Mesenchymal stem cell (in vitro differentiated cells and primary cell): ENCODE measurements around the gene PRKCA.
A peak's percentile ranks its signal among the peaks of the same experiment; 100 is the strongest.

Experiments
- DNase-seq: peaks from one replicate; pipeline ENCODE4 v3.0.0-alpha.2; 2013
- H2AFZ ChIP-seq: one replicate; pipeline ENCODE4 v1.6.1; 2013; ENCODE audit warnings: low read depth, mild to moderate bottlenecking, control low read depth, inconsistent platforms, low read length, moderate library complexity
- H2AK5ac ChIP-seq: 2 replicates; pipeline ENCODE4 v1.6.1; 2013; ENCODE audit warnings: low read length, moderate library complexity, mild to moderate bottlenecking, inconsistent platforms; ENCODE audit not compliant: severe bottlenecking
- H2BK120ac ChIP-seq: one replicate; pipeline ENCODE4 v1.6.1; 2013; ENCODE audit warnings: low read depth, mild to moderate bottlenecking, inconsistent platforms, low read length, moderate library complexity
- H2BK12ac ChIP-seq, 2 experiments: one replicate each; pipeline ENCODE4 v1.6.1; 2013; ENCODE audit warnings: inconsistent platforms in 2 of 2, low read length in 2 of 2, mild to moderate bottlenecking in 2 of 2, moderate library complexity in 2 of 2, control low read depth in 1 of 2
- H2BK15ac ChIP-seq: one replicate; pipeline ENCODE4 v1.6.1; 2013; ENCODE audit warnings: mild to moderate bottlenecking, low read depth, inconsistent platforms; ENCODE audit not compliant: poor library complexity, severe bottlenecking
- H2BK5ac ChIP-seq: 2 replicates; pipeline ENCODE4 v1.6.1; 2013; ENCODE audit warnings: low read depth, mild to moderate bottlenecking, low read length, control low read depth, inconsistent platforms; ENCODE audit not compliant: poor library complexity, severe bottlenecking
- H3K14ac ChIP-seq, 2 experiments: one replicate each; pipeline ENCODE4 v1.6.1; 2013; ENCODE audit warnings: inconsistent platforms in 2 of 2, low read length in 2 of 2, control low read depth in 1 of 2, mild to moderate bottlenecking in 1 of 2, moderate library complexity in 1 of 2
- H3K18ac ChIP-seq, 2 experiments: one replicate each; pipeline ENCODE4 v1.6.1; 2013; ENCODE audit warnings: inconsistent platforms in 2 of 2, low read length in 2 of 2, control low read depth in 1 of 2, low read depth in 1 of 2, mild to moderate bottlenecking in 1 of 2
- H3K23ac ChIP-seq, 2 experiments: one replicate each; pipeline ENCODE4 v1.6.1; 2013; ENCODE audit warnings: inconsistent platforms in 2 of 2, low read length in 2 of 2, mild to moderate bottlenecking in 2 of 2, moderate library complexity in 2 of 2, control low read depth in 1 of 2
- H3K27ac ChIP-seq: 2 replicates; pipeline ENCODE4 v1.5.1; 2013; ENCODE audit warnings: mild to moderate bottlenecking, moderate library complexity, low read length, control low read depth, inconsistent platforms; ENCODE audit not compliant: poor library complexity, severe bottlenecking
- H3K27me3 ChIP-seq, 2 experiments: 2 replicates each; pipeline versions ENCODE4 v1.6.1 to v1.7.0; 2013; ENCODE audit warnings: low read length in 2 of 2, mild to moderate bottlenecking in 2 of 2, moderate library complexity in 2 of 2, control low read depth in 1 of 2, inconsistent platforms in 1 of 2; ENCODE audit not compliant: control insufficient read depth in 1 of 2, insufficient read depth in 1 of 2
- H3K36me3 ChIP-seq, 2 experiments: 2 replicates each; pipeline versions ENCODE4 v1.6.1 to v1.7.0; 2013; ENCODE audit warnings: low read length in 2 of 2, control low read depth in 1 of 2, inconsistent platforms in 1 of 2, low read depth in 1 of 2, mild to moderate bottlenecking in 1 of 2; ENCODE audit not compliant: insufficient read depth in 2 of 2, control insufficient read depth in 1 of 2
- H3K4ac ChIP-seq, 2 experiments: one replicate each; pipeline ENCODE4 v1.6.1; 2013; ENCODE audit warnings: inconsistent platforms in 2 of 2, low read length in 2 of 2, mild to moderate bottlenecking in 2 of 2, moderate library complexity in 2 of 2, control low read depth in 1 of 2, low read depth in 1 of 2
- H3K4me1 ChIP-seq: 2 replicates; pipeline ENCODE4 v1.6.1; 2013; ENCODE audit warnings: low read depth, low read length, control low read depth; ENCODE audit not compliant: control insufficient read depth, insufficient read depth
- H3K4me2 ChIP-seq: 2 replicates; pipeline ENCODE4 v1.6.1; 2013; ENCODE audit warnings: low read length, mild to moderate bottlenecking, inconsistent platforms; ENCODE audit not compliant: poor library complexity, severe bottlenecking
- H3K4me3 ChIP-seq, 2 experiments: 2 replicates each; pipeline versions ENCODE4 v1.5.1 to v1.7.0; 2013; ENCODE audit warnings: low read length in 2 of 2, mild to moderate bottlenecking in 2 of 2, control low read depth in 1 of 2, low read depth in 1 of 2; ENCODE audit not compliant: insufficient read depth in 1 of 2
- H3K79me1 ChIP-seq: replicated peaks from 2 replicates; pipeline ENCODE4 v1.6.1; 2013; ENCODE audit warnings: mild to moderate bottlenecking, control low read depth, low read length, inconsistent platforms; ENCODE audit not compliant: poor library complexity, severe bottlenecking
- H3K9ac ChIP-seq: 2 replicates; pipeline ENCODE4 v1.7.0; 2013; ENCODE audit warnings: mild to moderate bottlenecking, low read length, moderate library complexity
- H3K9me3 ChIP-seq: 2 replicates; pipeline ENCODE4 v1.7.0; 2013; ENCODE audit warnings: mild to moderate bottlenecking, low read length; ENCODE audit not compliant: control insufficient read depth
- H4K8ac ChIP-seq: one replicate; pipeline ENCODE4 v1.6.1; 2013; ENCODE audit warnings: inconsistent platforms, mild to moderate bottlenecking, low read length, moderate library complexity
- H4K91ac ChIP-seq: one replicate; pipeline ENCODE4 v1.6.1; 2013; ENCODE audit warnings: mild to moderate bottlenecking, low read length, inconsistent platforms
- WGBS: methylation state at CpG from one replicate; pipeline ENCODE4 v1.1.7; 2013; ENCODE audit warnings: mixed read lengths; 5-methylcytosine and 5-hydroxymethylcytosine counted together

Gene PRKCA

GRCh38 chr17:66701462-66701861 lies 399.0 kb downstream of the PRKCA start:
- H3K4me1 ChIP-seq = peaks cover 1% of the 10 kb centered on the region
- no peak overlapping the region for H3K4me2 ChIP-seq
- no peak overlapping the region for H3K14ac ChIP-seq
- no peak overlapping the region for H3K4ac ChIP-seq
- H3K27me3 ChIP-seq = no peaks in the 10 kb centered on the region
- H3K23ac ChIP-seq = no peak overlapping the region
- H2AK5ac ChIP-seq = no peak overlapping the region
- H3K9me3 ChIP-seq = no peaks in the 10 kb centered on the region
- no peak overlapping the region for H3K4me3 ChIP-seq
- no peak overlapping the region for H2BK15ac ChIP-seq
- no peak overlapping the region for H3K27ac ChIP-seq
- no peak overlapping the region for H2BK12ac ChIP-seq
- H3K79me1 ChIP-seq = no peaks in the 10 kb centered on the region
- peaks cover 12 to 22% of the 10 kb centered on the region in 2 experiments for H3K36me3 ChIP-seq
- no peak overlapping the region for H2AFZ ChIP-seq
- H4K91ac ChIP-seq = no peak overlapping the region
- H4K8ac ChIP-seq = no peak overlapping the region
- H3K18ac ChIP-seq = no peak overlapping the region
- no peak overlapping the region for H2BK5ac ChIP-seq
- H3K9ac ChIP-seq = no peak overlapping the region
- no peak for DNase-seq
- no peak overlapping the region for H2BK120ac ChIP-seq

DNA sequence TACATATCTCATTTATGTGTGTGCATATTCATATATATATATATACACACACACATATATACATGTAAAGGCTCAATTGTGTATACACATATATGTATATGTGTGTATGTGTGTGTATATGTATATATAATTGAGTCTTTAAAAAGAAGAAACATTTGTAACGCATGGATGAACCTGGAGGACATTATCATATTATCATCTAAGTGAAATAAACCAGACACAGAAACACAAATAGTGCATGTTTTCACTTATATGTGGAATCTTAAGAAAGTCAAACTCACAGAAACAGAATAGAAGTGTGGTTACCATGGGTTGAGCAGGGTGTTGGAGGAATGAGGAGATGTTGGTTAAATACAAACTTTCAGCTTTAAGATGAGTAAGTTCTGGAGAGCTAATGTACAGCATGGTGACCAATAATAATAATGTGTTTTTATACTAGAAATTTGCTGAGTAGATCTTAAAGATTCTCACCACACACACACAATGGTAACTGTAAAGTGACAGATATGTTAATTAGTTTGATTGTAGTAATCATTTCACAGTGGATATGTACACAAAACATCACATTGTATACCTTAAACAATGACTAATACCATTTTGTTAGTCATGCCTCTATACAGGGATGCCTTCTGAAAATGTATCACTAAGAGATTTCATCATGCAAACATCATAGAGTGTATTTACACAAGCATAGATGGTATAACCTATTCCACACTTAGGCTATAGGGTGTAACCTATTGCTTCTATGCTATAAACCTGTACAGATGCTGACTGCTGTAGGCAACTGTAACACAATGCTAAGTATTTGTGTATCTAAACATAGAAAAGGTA lies 399.9 kb downstream of the PRKCA start:
- Histone ChIP-seq H3K27me3 (no peaks in the 10 kb centered on the region), H3K23ac (no peak overlapping the region), H2AFZ (no peak overlapping the region), H3K79me1 (no peaks in the 10 kb centered on the region), H2BK12ac (no peak overlapping the region), H3K9me3 (no peaks in the 10 kb centered on the region), H4K8ac (no peak overlapping the region), H3K9ac (no peak overlapping the region), H2AK5ac (no peak overlapping the region), H3K4ac (no peak overlapping the region), H3K36me3 (peaks cover 8 to 14% of the 10 kb centered on the region in 2 experiments), H4K91ac (no peak overlapping the region), H3K14ac (no peak overlapping the region), H2BK15ac (no peak overlapping the region), H3K4me1 (peaks cover 1% of the 10 kb centered on the region), H3K18ac (no peak overlapping the region), H2BK120ac (no peak overlapping the region), H3K4me3 (no peak overlapping the region), H2BK5ac (no peak overlapping the region), H3K4me2 (no peak overlapping the region), H3K27ac (no peak overlapping the region)
- peak; percentile 45 for DNase-seq
- no CpG with 5 or more reads among the region's 1 CpG for WGBS

GRCh38 chr17:66704858-66705520 lies 402.6 kb downstream of the PRKCA start:
- no peak overlapping the region for H3K9ac ChIP-seq
- no peak overlapping the region for H3K4me3 ChIP-seq

GRCh38 chr17:66706851-66707450 lies 404.5 kb downstream of the PRKCA start:
- Histone ChIP-seq H3K9me3 (no peaks in the 10 kb centered on the region), H2AK5ac (no peak overlapping the region), H2AFZ (no peak overlapping the region), H3K4me3 (no peak overlapping the region), H3K14ac (no peak overlapping the region), H2BK15ac (no peak overlapping the region), H3K36me3 (peaks cover 3 to 9% of the 10 kb centered on the region in 2 experiments), H4K91ac (no peak overlapping the region), H3K9ac (no peak overlapping the region), H4K8ac (peak overlapping the region; percentile 66), H3K4me2 (no peak overlapping the region), H3K27ac (no peak overlapping the region), H2BK12ac (no peak overlapping the region), H3K18ac (no peak overlapping the region), H3K27me3 (no peaks in the 10 kb centered on the region), H2BK5ac (no peak overlapping the region), H3K4me1 (peaks cover 3% of the 10 kb centered on the region), H2BK120ac (no peak overlapping the region), H3K23ac (no peak overlapping the region), H3K79me1 (no peaks in the 10 kb centered on the region), H3K4ac (no peak overlapping the region)
- DNase-seq = no peak
- WGBS = 100% methylated on average over 1 of the region's 1 CpG

More at GRCh38 chr17:66704858-66705520, 402.6 kb downstream of the PRKCA start:
- Histone ChIP-seq H3K9me3 (no peaks in the 10 kb centered on the region), H3K23ac (no peak overlapping the region), H3K18ac (no peak overlapping the region), H4K8ac (no peak overlapping the region), H2BK12ac (no peak overlapping the region), H3K27me3 (no peaks in the 10 kb centered on the region), H2BK120ac (no peak overlapping the region), H3K4me1 (peaks cover 1% of the 10 kb centered on the region), H3K79me1 (no peaks in the 10 kb centered on the region), H3K27ac (no peak overlapping the region), H3K4me2 (no peak overlapping the region), H4K91ac (no peak overlapping the region), H2AFZ (no peak overlapping the region), H2BK5ac (no peak overlapping the region), H3K14ac (no peak overlapping the region), H3K36me3 (peaks cover 3 to 6% of the 10 kb centered on the region in 2 experiments), H3K4ac (no peak overlapping the region), H2AK5ac (no peak overlapping the region), H2BK15ac (no peak overlapping the region)
- WGBS = 82% methylated on average over 2 of the region's 2 CpGs
- DNase-seq = no peak
